GM12874 (cell line): ENCODE measurements around the gene NPIPA3.
"Not testable (repeated sequence)": the region's sequence is repeated elsewhere in the genome, so short reads cannot be mapped to it uniquely, and the experiment has no call there.

Experiments
- CTCF ChIP-seq: IDR thresholded peaks from 2 replicates; pipeline ENCODE4 v1.5.1; 2011; ENCODE audit warnings: low read depth, mild to moderate bottlenecking, control low read depth, low read length, moderate library complexity; ENCODE audit not compliant: insufficient read depth

NPIPA3 gene

DNA sequence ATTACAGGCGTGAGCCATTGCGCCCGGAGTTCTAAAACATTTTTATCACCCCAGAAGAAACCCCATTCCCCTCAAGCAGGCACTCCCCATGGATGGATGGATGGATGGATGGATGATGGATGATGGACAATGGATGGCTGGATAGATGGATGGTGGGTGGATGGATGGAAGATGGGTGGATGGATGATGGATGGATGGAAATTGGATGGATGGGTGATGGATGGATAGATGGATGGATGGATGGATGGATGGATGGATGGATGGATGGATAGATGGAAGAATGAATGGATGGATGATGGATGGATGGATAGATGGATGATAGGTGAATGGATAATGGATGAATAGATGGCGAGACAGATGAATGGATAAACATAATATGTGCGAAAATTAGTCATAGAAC, 25.6 kb upstream of the NPIPA3 start:
- no peak for TF ChIP-seq CTCF

GRCh38 chr16:14678748-14679497, 24.3 kb upstream of the NPIPA3 start:
- TF ChIP-seq CTCF = no peak

DNA sequence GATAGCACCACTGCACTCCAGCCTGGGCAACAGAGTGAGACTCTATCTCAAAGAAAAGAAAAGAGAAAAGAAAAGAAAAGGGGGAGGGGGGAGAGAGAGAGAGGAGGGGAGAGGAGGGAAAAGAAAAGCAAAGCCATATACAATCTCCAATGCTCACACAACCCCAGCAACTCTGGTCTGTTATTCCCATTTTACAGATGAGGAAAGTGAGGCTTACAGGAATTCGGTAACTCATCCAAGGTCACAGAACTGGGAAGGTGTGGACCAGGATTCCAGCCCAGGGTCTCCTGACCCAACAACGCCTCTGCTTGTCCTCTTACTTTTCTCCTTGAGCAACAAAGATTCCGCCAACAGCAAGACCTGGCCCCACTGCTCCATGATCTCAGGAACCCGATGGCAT, 22.1 kb upstream of the NPIPA3 start:
- no peak for TF ChIP-seq CTCF

- no peak for TF ChIP-seq CTCF
Measured at GRCh38 chr16:14682121-14682520, 21.1 kb upstream of the NPIPA3 start.

DNA sequence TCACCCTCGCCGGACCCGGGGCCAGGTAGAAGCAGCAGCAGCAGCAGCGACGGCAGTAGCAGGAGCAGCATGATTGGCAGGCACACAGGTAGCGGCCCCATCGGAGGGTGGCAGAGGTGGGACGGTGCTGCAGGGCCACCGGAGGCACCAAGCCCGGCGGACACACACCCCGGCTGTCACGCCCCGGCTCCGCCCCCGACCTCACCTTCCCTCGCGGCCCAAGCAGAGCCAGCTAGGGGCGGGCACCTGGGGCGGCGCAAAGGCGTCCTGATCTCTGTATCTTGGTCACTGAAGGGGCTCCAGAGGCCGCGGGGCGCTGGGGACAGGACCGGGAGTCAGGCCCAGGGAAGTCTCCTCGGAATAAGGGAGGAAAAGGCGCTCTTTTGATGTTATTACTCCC, 9.1 kb upstream of the NPIPA3 start, which contains the start of gene PLA2G10:
Gene PLA2G10 (minus strand): TSS at position 180 of the 400 bp plus-strand sequence. CDS start 79 bp downstream, at position 101.
- TF ChIP-seq CTCF = not testable (repeated sequence)

DNA sequence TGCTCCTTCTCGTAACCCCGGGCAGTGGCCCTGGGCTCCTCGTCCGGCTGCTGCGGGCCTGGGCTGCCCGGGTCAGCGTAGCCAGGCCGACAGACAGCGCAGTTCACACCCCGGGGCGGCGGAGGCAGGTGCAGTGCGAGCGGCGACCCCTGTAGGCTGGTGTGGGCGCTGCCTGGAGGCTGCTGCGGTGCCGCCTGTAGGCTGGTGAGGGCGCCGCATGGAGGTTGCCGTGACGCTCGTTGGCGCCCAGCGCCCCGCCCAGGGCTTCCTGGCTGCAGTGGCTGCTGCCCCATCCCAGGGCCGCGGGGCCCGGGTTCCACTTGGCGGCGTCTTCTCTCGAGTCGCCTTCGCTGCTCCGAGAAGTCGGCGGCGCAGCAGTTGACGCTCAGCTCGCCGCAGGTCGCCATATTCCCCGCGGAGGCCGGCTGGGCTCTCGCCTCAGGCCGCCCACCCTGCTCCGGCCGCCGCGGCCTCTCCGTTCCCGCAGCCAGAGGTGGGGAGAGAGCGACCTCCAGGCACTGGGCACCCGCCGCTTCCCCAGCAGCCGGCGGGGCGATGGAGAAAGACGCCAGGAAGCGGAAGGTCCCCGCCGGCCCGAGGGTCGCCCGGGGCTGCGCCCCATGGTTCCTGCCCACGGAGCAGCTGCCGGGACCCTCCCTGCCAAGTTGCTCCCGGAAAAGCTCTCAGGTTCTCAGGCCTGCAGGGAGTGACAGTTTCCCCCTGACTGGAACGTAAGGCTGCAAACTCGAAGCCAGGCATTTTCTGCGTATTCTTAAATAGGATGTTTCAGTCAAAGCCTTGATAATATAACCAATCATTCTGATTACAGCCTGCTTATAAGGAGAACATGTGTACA, 39.3 kb downstream of the NPIPA3 start, which contains the start of gene NPIPA2:
Gene NPIPA2 (plus strand): TSS at position 261 of the 856 bp plus-strand sequence. CDS start 5,533 bp downstream, outside the sequence.
- not testable (repeated sequence) for TF ChIP-seq CTCF
